ENCODE results near the gene LGALS7B.
"Not testable (repeated sequence)": the region's sequence is repeated elsewhere in the genome, so short reads cannot be mapped to it uniquely, and the experiment has no call there.

Gene LGALS7B

GRCh38 chr19:38801359-38802095 is 12.5 kb downstream of the LGALS7B start:
- Histone ChIP-seq H3K27me3 (no peaks in the 10 kb centered on the region), H3K4me1 (peaks cover 4 to 13% (median 9%) of the 10 kb centered on the region in 10 experiments), H3K9me3 (replicated peaks in 1 of 11) (0 out of 22 replicates have a peak, but pooled peaks cover 0 to 14% (median 0%) of the 10 kb centered on the region in 11 experiments), H3K4me2 (no peak overlapping the region), H4K20me1 (no peaks in the 10 kb centered on the region), H3K4me3 (no peak overlapping the region), H3K27ac (no peak overlapping the region), H3K36me3 (no peaks in the 10 kb centered on the region), H3K9ac (no peak overlapping the region)
- no peak for TF ChIP-seq Cebpa-rat (IDR thresholded peaks at IDR 0.05)

- no peak overlapping the region for H3K27ac ChIP-seq
Measured at GRCh38 chr19:38803543-38803942, 14.5 kb downstream of the LGALS7B start.

GRCh38 chr19:38805180-38805579 is 16.2 kb downstream of the LGALS7B start:
- Histone ChIP-seq H3K36me3 (no peaks in the 10 kb centered on the region), H3K4me2 (peak overlapping the region; percentile 9 to 79 (median 57); a peak in 18 of 22 replicates), H3K4me3 (no peak overlapping the region), H3K9me3 (replicated peaks in 1 of 11) (peaks cover 0 to 9% (median 5%) of the 10 kb centered on the region in 11 experiments; a peak in 4 of 22 replicates), H3K9ac (no peak overlapping the region), H3K4me1 (peaks cover 4 to 20% (median 13%) of the 10 kb centered on the region in 10 experiments), H4K20me1 (no peaks in the 10 kb centered on the region), H3K27me3 (no peaks in the 10 kb centered on the region), H3K27ac (peak overlapping the region in 5 of 11 experiments; percentile 3 to 32 (median 14); a peak in 2 of 22 replicates)
- no peak for TF ChIP-seq Cebpa-rat (IDR thresholded peaks at IDR 0.05)

More at GRCh38 chr19:38803543-38803942, 14.5 kb downstream of the LGALS7B start:
- Histone ChIP-seq H3K9me3 (replicated peaks in 1 of 11) (peaks cover 0 to 19% (median under 1%) of the 10 kb centered on the region in 11 experiments; a peak in 4 of 22 replicates), H3K36me3 (no peaks in the 10 kb centered on the region), H3K4me3 (no peak overlapping the region), H3K4me1 (peaks cover 4 to 17% (median 13%) of the 10 kb centered on the region in 10 experiments), H4K20me1 (no peaks in the 10 kb centered on the region), H3K4me2 (no peak overlapping the region), H3K27me3 (no peaks in the 10 kb centered on the region), H3K9ac (no peak overlapping the region)
- no peak for TF ChIP-seq Cebpa-rat (IDR thresholded peaks at IDR 0.05)

GRCh38 chr19:38806371-38806770 is 17.4 kb downstream of the LGALS7B start:
- Histone ChIP-seq H3K4me1 (peaks cover 4 to 20% (median 13%) of the 10 kb centered on the region in 10 experiments), H3K27me3 (no peaks in the 10 kb centered on the region), H3K4me2 (no peak overlapping the region), H3K27ac (no peak overlapping the region), H3K9me3 (replicated peaks in 1 of 11) (peaks cover 0 to 9% (median 5%) of the 10 kb centered on the region in 11 experiments; a peak in 4 of 22 replicates), H4K20me1 (no peaks in the 10 kb centered on the region), H3K9ac (no peak overlapping the region), H3K36me3 (no peaks in the 10 kb centered on the region), H3K4me3 (no peak overlapping the region)
- no peak for TF ChIP-seq Cebpa-rat (IDR thresholded peaks at IDR 0.05)

- peak overlapping the region in 1 of 11 experiments; percentile 24; a peak in 2 of 22 replicates for H3K4me2 ChIP-seq
- H3K4me1 ChIP-seq: peaks cover 4 to 20% (median 13%) of the 10 kb centered on the region in 10 experiments
- H4K20me1 ChIP-seq; H3K4me3 ChIP-seq; H3K9me3 ChIP-seq (replicated peaks in 1 of 11); H3K36me3 ChIP-seq; H3K27ac ChIP-seq; H3K27me3 ChIP-seq; H3K9ac ChIP-seq: not testable (repeated sequence)
Measured at GRCh38 chr19:38807374-38808098, 18.5 kb downstream of the LGALS7B start.

- H3K4me2 ChIP-seq: no peak overlapping the region
- no peaks in the 10 kb centered on the region for H4K20me1 ChIP-seq
- peaks cover 4 to 20% (median 13%) of the 10 kb centered on the region in 10 experiments for H3K4me1 ChIP-seq
- H3K27ac ChIP-seq: no peak overlapping the region
- no peak overlapping the region for H3K4me3 ChIP-seq
- TF ChIP-seq Cebpa-rat (IDR thresholded peaks at IDR 0.05): no peak
- H3K9me3 ChIP-seq (replicated peaks in 1 of 11): peaks cover 0 to 9% (median 5%) of the 10 kb centered on the region in 11 experiments; a peak in 4 of 22 replicates
- no peaks in the 10 kb centered on the region for H3K27me3 ChIP-seq
- H3K36me3 ChIP-seq: no peaks in the 10 kb centered on the region
- no peak overlapping the region for H3K9ac ChIP-seq
Measured at GRCh38 chr19:38808741-38809140, 19.7 kb downstream of the LGALS7B start.

- H4K20me1 ChIP-seq: no peaks in the 10 kb centered on the region
- peaks cover 0 to 5% (median under 1%) of the 10 kb centered on the region in 11 experiments; a peak in 10 of 22 replicates for H3K36me3 ChIP-seq
- no peak overlapping the region for H3K4me3 ChIP-seq
- peaks cover 4 to 20% (median 12%) of the 10 kb centered on the region in 10 experiments for H3K4me1 ChIP-seq
- no peaks in the 10 kb centered on the region for H3K27me3 ChIP-seq
- no peak overlapping the region for H3K9ac ChIP-seq
- no peak for TF ChIP-seq Cebpa-rat (IDR thresholded peaks at IDR 0.05)
- peaks cover 0 to 9% (median 5%) of the 10 kb centered on the region in 11 experiments; a peak in 4 of 22 replicates for H3K9me3 ChIP-seq (replicated peaks in 1 of 11)
- H3K4me2 ChIP-seq: no peak overlapping the region
- no peak overlapping the region for H3K27ac ChIP-seq
Measured at GRCh38 chr19:38809592-38810252, 20.7 kb downstream of the LGALS7B start.

- TF ChIP-seq Cebpa-rat (IDR thresholded peaks at IDR 0.05): no peak
- H3K9ac ChIP-seq: no peak overlapping the region
- H3K27me3 ChIP-seq: no peaks in the 10 kb centered on the region
- H3K4me1 ChIP-seq: peaks cover 0 to 10% (median 2%) of the 10 kb centered on the region in 10 experiments; a peak in 8 of 20 replicates
- no peak overlapping the region for H3K27ac ChIP-seq
- no peak overlapping the region for H3K4me2 ChIP-seq
- peaks cover 24 to 30% (median 25%) of the 10 kb centered on the region in 11 experiments for H3K36me3 ChIP-seq
- no peak overlapping the region for H3K4me3 ChIP-seq
- H4K20me1 ChIP-seq: peaks cover 0 to 2% (median 0%) of the 10 kb centered on the region in 11 experiments; a peak in 2 of 22 replicates
- H3K9me3 ChIP-seq (replicated peaks in 1 of 11): peaks cover 0 to 9% (median 2%) of the 10 kb centered on the region in 11 experiments; a peak in 4 of 22 replicates
Measured at GRCh38 chr19:38812009-38812840, 23.2 kb downstream of the LGALS7B start.
